ENCODE data around the gene SECTM1. TPM values are rescaled to one million over a fixed set of nuclear protein-coding genes. Genes with fewer than 3 reads are reported as not detected.

Gene SECTM1
- polyA plus RNA-seq, 4 donors: 1.2 to 3.4 (median 1.6) TPM

DNA sequence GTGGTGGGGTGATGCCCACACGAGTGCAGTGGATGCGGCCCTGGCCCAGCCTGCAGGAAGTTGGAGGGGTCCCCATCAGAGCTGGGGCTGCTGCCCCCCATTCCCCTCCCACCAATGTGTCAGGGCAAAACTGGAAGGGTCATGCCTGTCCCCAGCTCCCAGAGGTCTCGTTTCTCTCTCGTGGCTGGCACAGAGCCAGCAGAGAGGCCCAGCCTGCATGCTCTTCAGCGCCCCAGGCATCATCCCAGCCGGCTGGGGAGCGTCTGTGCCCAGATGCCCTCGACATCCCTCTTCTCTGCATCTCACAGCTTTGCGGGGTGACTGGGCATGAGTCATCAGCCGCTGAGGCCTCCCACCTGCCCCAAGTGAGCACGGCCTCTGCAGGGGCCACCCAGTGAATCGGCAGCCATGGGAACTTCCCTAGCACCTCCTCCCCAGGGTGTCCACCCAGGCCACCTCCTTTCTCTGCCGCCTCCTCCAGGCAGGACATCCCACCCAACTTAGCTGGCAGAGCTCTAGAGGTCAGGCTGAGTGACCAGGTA is 50.3 kb downstream of the SECTM1 start:
- no peak for DNase-seq (ENCODE audit: low read depth in 4 of 4, low spot score in 2 of 4)

DNA sequence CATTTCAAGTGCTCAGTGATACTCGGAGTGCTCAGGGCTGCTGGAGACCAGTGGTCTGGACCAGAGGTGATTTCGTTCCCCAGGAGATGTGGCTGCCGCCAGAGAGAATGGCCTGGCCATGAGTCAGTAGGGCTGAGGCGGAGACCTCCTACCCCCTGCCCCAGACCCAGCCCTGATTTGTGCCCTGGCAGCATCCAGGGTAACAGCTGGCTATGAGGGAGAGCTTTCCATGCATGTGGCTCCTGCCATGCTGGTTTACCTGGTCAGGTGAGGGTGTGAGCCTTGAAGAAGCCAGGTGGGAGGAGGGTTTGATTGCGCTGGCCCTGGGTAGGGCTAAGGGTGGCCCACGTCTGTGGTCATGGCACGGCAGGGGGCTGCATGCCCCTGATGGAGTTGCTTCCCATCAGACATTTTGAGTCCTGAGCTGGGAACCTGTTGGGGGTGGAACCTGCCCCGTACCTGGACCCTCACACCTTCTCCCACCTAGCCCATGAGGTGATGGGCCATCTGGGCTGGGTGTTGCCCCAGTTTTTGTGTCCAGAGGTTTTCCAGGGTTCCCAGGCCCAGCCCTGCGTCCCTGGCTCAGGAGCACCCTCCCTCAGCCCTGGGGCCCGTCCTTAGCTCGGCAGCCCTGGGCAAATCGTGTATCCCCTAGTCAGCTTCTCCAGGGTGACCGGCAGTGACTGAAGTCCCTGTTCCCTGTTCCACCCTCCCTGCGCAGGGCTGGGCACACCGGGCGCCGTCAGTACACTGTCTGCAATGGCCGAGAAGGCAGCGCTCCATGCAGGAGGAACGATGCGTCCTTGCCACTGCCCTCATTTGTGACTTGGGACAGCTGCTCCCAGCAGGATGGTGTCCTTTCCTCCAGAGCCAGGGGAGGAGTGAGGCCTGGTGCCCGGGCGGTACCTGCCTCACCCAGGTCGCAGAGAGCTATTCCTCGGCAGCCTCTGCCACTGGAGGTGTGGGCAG is 51.0 kb downstream of the SECTM1 start:
- no peak for DNase-seq (ENCODE audit: low read depth in 4 of 4, low spot score in 2 of 4)

DNA sequence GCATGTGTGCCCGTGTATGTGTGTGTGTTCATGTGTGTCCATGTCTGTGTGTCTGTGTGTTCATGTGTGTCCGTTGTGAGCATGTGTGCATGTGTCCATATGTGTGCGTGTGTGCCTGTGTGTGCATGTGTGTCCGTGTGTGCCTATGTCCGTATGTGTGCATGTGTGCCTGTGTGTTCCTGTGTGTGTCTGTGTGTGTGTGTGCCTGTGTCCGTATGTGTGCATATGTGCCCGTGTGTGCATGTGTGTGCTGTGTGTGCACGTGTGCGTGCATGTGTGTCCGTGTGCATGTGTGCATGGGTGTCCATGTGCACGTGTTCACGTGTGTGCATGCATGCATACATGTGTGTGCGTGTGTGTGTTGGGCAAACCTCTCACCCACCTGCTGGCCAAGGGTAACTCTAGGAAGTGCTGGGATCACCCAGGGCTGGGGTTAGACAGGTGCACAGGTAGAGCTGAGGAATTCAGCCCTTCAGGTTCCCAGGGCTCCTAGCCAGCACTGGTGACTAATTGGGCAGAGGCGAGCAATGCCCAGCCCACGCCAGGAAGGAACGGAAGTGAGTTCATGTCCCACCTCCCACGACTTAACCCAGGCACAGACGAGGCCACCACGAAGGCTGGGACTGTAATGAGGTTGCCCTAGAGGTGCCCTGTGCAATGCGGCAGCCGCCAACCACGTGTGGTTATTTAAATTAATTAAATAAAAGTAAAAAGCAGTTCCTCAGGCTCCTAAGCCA is 51.9 kb downstream of the SECTM1 start:
- no peak for DNase-seq (ENCODE audit: low read depth in 4 of 4, low spot score in 2 of 4)

DNA sequence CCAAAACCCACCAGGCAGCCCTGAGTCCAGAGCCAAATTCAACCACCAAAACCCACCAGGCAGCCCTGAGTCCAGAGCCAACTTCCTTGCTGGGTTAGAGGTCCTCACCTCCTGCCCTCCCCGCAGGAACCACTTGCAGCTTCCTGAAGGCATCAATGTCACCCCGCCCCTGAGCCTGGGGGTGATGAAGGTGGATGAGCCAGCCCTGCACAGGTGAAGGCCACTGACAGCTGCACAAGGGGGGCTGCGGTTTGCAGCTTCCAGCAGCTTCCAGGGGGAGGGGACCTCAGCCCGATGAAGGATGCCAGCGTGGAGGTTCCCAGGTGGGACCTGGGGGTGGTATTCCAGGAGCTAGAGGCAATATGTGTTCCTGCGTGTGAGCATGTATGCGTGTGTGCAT is 52.5 kb downstream of the SECTM1 start:
- no peak for DNase-seq (ENCODE audit: low read depth in 4 of 4, low spot score in 2 of 4)

DNA sequence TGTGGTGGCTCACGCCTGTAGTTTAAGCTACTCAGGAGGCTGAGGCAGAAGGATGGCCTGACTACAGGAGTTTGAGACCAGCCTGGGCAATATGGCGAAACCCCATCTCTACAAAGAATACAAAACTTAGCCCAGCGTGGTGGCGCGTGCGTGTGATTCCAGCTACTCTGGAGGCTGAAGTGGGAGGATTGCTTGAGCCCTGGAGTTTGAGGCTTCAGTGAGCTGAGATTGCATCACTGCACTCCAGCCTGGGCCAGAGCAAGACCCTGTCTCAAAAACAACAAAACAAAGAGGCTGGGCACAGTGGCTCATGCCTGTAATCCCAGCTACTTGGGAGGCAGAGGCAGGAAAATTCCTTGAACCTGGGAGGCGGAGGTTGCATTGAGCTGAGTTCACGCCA is 53.0 kb downstream of the SECTM1 start:
- DNase-seq (ENCODE audit: low read depth in 4 of 4, low spot score in 2 of 4): no peak

DNA sequence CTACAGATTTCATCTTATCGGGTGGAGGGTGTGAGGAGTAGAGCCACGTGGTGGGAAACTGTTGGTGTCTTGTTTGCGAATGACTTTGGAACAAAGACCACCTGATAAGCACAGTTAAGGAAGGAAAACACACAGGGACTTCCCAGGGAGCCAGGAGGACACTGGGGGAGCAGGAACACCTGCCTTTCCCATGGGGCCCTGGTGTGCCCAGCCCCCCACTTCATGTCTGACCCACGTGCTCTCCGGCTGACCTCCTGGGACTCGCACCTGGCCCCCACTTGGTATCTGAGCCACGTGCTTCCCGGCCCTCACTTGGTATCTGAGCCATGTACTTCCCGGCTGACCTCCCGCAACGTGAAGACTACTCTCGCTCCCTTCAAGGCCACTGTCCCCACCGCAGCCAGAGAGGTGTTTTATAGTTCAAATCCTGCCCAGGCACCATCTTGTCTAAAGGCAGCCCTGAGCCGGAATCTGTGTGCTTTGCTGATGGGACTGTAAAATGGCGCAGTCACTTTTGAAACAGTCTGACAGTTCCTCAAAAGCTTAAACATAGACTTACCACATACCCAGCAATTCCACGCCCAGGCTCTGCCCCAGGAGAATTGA is 54.7 kb downstream of the SECTM1 start:
- DNase-seq (ENCODE audit: low read depth in 4 of 4, low spot score in 2 of 4): no peak

DNA sequence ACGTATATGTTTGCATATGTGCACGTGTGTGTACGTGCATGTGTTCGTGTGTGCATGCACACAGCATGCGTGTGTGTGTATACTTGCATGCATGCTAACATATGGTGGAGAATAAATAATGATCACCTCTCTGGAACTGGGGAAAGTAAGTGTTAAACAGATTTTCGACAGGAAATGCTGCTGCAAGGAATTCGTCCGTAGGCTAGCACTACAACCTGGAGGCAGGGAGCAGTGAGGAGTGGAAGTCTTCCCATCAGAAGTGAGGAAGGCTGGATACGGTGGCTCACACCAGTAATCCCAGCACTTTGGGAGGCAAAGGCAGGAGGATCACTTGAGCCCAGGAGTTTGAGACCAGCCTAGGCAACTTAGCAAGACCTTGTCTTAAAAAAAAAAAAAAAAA is 55.3 kb downstream of the SECTM1 start:
- DNase-seq (ENCODE audit: low read depth in 4 of 4, low spot score in 2 of 4): no peak

DNA sequence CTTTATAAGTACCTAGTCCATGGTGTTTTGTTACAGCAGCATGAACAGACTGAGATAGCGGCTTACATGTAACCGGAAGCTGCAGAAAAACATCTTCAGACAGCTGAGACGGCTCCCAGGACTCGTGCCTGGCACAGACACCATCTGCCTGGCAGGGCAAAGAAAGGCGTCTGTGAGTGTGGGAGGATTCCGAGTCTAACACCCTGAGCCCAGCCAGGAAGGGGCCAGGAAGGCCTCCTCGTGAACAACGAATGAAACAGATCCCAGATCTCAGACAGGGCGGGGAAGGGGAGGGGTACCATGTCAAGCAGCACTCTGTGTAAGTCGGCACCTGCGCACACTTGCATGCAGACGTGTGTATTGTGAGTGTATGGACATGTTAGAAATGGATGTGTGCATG is 55.7 kb downstream of the SECTM1 start:
- DNase-seq (ENCODE audit: low read depth in 4 of 4, low spot score in 2 of 4): no peak

DNA sequence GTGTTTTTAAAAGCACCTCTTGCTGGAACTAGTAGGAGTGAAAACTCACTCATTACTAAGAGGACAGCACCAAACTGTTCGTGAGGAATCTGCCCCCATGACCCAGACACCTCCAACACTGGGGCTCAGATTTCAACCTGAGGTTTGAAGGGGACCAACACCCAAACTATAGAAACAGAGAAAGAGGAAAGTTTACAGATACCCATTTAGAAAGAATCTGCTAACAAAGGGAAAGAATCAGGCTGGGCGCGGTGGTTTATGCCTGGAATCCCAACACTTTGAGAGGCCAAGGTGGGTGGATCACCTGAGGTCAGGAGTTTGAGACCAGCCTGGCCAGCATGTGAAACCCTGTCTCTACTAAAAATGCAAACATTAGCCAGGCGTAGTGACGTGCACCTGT is 56.6 kb downstream of the SECTM1 start:
- DNase-seq (ENCODE audit: low read depth in 4 of 4, low spot score in 2 of 4): no peak

DNA sequence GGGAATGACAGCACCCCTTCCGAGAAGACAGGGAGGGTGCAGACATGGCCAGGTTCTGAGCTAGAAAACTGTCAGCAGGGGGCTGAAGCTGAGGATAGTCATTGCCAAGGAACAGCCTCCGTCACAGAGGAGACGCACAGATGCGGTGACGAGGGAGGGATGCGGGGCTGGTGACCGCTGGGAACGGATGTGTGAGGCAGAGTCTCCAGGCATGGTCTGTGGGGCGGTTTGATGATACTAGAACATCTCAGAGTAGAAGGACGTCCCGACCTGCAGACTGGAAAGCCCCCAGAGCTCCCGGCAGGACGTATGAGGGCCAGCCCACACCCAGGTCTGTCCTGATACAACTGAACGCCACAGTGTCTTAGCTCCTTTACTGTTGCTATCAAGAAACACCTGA is 58.2 kb downstream of the SECTM1 start:
- no peak for DNase-seq (ENCODE audit: low read depth in 4 of 4, low spot score in 2 of 4)

DNA sequence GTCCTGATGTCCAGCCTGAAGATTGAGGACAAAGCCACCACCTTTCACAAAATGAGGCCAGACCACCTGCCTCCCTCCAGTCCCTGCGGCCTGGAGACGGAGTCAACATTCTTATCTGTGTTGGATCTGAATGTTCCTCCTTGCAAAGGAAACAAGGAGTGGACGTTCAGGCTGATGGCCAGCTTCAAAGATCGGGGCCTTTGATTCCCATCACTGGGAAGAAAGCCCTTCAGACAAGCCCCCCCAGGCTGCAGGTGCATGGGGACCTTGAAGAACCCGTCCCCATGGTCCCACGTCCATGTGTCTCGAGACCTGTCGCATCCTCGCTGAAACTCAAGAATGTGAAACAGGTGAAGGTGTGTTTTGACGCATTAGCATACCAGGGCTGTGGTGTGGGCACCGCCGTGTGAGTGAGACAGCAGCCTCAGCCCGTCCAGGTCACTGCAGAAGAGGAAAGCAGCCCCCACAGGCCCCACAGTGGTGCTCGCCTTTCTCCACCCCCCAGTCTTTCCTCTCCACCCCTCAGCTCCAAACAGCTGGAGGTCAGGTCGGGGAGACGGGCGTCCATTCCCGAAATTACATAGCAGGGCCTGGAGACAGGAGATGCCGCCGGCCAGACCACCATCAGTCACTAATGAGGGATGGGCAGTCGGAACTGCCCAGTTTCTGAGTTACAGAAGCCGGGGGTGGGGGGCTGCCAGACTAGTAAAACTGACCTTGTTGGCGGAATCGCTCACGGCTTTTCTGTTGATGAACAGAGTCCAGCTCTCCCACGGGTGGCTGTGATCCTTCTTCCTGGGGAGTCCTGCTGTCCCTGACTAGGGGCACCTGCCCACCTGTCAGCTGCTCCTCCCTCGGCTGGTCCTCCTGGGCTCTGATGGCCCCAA is 59.2 kb downstream of the SECTM1 start:
- DNase-seq (ENCODE audit: low read depth in 4 of 4, low spot score in 2 of 4): no peak

DNA sequence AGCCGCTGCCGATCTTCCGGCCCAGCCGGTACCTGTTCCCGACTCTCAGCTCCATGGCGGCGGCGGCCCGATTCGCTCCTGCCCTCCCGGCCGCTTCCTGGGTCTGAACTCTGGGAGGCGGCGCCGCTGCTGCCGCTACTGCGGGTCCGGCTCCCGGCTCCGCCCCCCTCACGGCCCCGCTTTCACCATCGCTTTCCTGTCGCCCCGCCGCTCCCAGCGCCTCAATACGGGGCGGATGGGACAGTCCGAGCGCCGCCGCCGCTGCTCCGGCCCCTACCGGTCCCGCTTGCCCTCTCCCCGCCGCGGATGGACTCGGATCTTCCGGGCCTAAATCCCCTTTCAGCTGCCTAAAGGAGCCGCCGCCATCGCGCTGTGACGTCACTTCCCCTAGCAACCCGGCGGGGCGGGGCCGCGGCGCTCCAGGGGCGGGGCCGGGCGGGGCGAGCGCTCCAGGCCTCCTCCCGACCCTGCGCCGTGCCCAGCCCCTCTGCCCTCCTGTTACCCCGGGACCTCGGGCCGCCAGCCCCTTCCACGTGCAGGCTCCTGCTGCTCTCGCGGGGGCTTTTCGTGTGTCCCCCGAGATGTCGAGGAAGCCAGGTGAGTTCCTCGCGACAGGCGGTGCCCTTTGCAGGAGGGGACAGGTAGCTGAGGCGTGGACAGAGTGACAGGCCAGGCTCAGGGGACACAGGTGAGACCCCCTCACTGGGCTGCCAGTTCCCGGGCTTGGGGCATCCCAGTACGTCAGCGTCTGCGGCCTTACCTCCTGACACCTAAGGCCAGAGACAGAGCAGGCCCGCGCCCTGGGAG is 60.0 kb downstream of the SECTM1 start, which contains the start of gene CSNK1D:
CSNK1D (minus strand) TSS at position 374 of the 807 bp plus-strand sequence; CDS start at position 55, 319 bp downstream.
- DNase-seq (ENCODE audit: low read depth in 4 of 4, low spot score in 2 of 4): peak in 3 of 4 donors; percentile 76 to 88 (median 79)

DNA sequence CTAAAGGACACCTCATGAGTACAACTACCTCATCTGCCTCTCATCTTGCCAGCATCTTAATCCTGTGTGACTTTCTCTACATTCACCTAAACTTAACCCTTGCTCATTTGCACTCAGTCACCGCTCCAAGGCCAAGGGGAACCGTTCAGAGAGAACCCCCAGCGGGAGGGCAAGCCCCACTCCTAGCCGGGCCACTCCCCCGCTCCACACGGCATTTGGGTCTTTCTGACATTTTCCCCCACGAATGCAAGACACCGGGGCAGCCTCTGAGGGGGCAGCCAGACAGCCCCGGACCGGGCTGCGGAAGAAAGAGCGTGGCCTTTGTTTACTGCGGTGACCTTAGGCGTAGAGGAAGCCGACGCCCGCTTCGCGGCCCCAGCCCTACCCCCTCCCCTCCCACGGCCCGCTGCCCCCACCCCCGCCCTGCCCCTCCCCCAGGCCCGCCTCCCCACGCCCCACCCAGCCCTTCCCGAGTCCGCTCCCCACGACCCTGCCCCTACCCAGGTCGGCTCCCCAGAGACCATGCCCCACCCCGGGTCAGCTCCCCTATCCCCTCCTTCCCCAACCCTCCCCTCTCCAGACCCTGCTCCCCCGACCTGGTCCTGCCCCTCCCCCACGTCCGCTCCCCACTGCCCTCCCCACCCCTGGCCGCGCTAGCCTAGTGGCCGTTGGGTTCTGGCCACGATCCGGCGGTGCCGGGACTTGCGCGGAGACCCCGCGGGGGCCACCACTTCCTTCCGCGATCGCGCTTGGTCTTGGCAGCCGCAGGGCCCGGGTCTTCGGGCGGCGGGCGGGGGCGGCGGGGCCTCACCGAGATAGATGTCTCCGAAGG is 60.9 kb downstream of the SECTM1 start:
- no peak for DNase-seq (ENCODE audit: low read depth in 4 of 4, low spot score in 2 of 4)

DNA sequence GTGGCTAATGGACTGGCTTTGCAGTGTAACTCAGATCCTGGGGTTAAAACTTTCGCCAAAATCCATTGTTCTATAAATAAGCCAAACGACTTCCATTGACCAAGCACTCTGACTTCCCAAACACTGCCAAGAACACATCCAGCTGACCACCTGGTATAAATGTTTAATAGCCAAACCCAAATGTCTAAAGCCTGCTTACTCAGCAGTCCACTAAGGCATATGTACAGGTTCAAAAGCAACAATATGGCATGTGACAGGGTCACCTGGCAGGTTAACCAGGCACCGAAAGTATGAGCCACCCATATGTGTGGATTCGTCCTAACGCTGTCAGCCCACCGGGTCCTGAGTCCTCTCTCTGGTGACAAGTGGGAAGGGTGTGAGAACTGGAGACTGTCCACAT is 62.2 kb downstream of the SECTM1 start:
- DNase-seq (ENCODE audit: low read depth in 4 of 4, low spot score in 2 of 4): no peak
